Measurements from ENCODE around the gene TERT. TPM values are rescaled to one million over a fixed set of nuclear protein-coding genes. Genes with fewer than 3 reads are reported as not detected.

TERT gene
- total RNA-seq, 1 donor from 2014 or later: not detected

GRCh38 chr5:1220351-1220750 is 74.5 kb downstream of the TERT start:
- Histone ChIP-seq H3K4me3 (no peak overlapping the region), H3K9me3 (no peaks in the 10 kb centered on the region), H3K27ac (no peak overlapping the region), H3K27me3 (no peaks in the 10 kb centered on the region), H3K4me1 (no peaks in the 10 kb centered on the region), H3K36me3 (no peaks in the 10 kb centered on the region)
- TF ChIP-seq, protein P1, sequence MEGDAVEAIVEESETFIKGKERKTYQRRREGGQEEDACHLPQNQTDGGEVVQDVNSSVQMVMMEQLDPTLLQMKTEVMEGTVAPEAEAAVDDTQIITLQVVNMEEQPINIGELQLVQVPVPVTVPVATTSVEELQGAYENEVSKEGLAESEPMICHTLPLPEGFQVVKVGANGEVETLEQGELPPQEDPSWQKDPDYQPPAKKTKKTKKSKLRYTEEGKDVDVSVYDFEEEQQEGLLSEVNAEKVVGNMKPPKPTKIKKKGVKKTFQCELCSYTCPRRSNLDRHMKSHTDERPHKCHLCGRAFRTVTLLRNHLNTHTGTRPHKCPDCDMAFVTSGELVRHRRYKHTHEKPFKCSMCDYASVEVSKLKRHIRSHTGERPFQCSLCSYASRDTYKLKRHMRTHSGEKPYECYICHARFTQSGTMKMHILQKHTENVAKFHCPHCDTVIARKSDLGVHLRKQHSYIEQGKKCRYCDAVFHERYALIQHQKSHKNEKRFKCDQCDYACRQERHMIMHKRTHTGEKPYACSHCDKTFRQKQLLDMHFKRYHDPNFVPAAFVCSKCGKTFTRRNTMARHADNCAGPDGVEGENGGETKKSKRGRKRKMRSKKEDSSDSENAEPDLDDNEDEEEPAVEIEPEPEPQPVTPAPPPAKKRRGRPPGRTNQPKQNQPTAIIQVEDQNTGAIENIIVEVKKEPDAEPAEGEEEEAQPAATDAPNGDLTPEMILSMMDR (IDR thresholded peaks at IDR 0.05): no peak
- no peak for DNase-seq (ENCODE audit: low spot score in 2 of 2)
- intact Hi-C loops (cut with DNase I): no loop called here

- Histone ChIP-seq H3K9me3 (no peaks in the 10 kb centered on the region), H3K27me3 (no peaks in the 10 kb centered on the region), H3K4me3 (no peak overlapping the region), H3K36me3 (no peaks in the 10 kb centered on the region), H3K27ac (no peak overlapping the region), H3K4me1 (no peaks in the 10 kb centered on the region)
- TF ChIP-seq, protein P1 (IDR thresholded peaks at IDR 0.05): no peak
- intact Hi-C loops (cut with DNase I): no loop called here
- DNase-seq (ENCODE audit: low spot score in 2 of 2): no peak
Measured at GRCh38 chr5:1219768-1220100, 75.1 kb downstream of the TERT start.

DNA sequence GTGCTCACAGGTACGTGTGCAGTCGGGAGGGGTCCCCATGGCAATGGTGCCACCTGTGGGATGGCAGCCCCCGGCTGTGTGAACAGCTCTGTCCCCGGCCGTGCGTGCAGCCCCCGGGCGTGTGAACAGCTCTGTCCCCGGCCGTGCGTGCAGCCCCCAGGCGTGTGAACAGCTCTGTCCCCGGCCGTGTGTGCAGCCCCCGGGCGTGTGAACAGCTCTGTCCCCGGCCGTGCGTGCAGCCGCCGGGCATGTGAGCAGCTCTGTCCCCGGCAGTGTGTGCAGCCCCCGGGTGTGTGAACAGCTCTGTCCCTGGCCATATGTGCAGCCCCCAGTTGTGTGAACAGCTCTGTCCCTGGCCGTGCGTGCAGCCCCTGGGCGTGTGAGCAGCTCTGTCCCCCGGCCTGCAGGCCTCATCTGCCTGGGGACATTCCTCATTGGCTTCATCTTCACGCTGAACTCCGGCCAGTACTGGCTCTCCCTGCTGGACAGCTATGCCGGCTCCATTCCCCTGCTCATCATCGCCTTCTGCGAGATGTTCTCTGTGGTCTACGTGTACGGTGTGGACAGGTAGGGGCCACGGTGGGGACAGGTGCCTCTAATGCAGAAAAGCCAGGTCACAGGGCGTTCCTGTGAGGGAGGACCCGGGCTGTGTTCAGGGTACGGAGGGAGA is 75.6 kb downstream of the TERT start:
- Histone ChIP-seq H3K36me3 (no peaks in the 10 kb centered on the region), H3K4me1 (no peaks in the 10 kb centered on the region), H3K27me3 (no peaks in the 10 kb centered on the region), H3K4me3 (no peak overlapping the region), H3K27ac (no peak overlapping the region), H3K9me3 (no peaks in the 10 kb centered on the region)
- no peak for DNase-seq (ENCODE audit: low spot score in 2 of 2)
- intact Hi-C loops (cut with DNase I): no loop called here
- TF ChIP-seq, protein P1 (IDR thresholded peaks at IDR 0.05): no peak

- no peaks in the 10 kb centered on the region for H3K27me3 ChIP-seq
- intact Hi-C loops (cut with DNase I): no loop called here
- TF ChIP-seq, protein P1 (IDR thresholded peaks at IDR 0.05): no peak
- H3K9me3 ChIP-seq: no peaks in the 10 kb centered on the region
- no peak overlapping the region for H3K4me3 ChIP-seq
- H3K4me1 ChIP-seq: no peaks in the 10 kb centered on the region
- H3K36me3 ChIP-seq: no peaks in the 10 kb centered on the region
- DNase-seq (ENCODE audit: low spot score in 2 of 2): no peak
- no peak overlapping the region for H3K27ac ChIP-seq
Measured at GRCh38 chr5:1218351-1219080, 76.4 kb downstream of the TERT start.

- intact Hi-C loops (cut with DNase I): no loop called here
- Histone ChIP-seq H3K9me3 (no peaks in the 10 kb centered on the region), H3K36me3 (no peaks in the 10 kb centered on the region), H3K4me1 (no peaks in the 10 kb centered on the region), H3K27me3 (no peaks in the 10 kb centered on the region), H3K4me3 (no peak overlapping the region), H3K27ac (no peak overlapping the region)
- TF ChIP-seq, protein P1 (IDR thresholded peaks at IDR 0.05): no peak
- no peak for DNase-seq (ENCODE audit: low spot score in 2 of 2)
Measured at GRCh38 chr5:1217596-1218206, 77.2 kb downstream of the TERT start.
